GM19023 (cell line): ENCODE results near the gene ZDHHC24.

ENCODE experiments used
- ATAC-seq: cut with Tn5 transposase; IDR thresholded peaks from one replicate; pipeline ENCODE4 v1.9.1; 2021; ENCODE audit warnings: mild to moderate bottlenecking, moderate library complexity; ENCODE audit not compliant: unreplicated experiment

The ZDHHC24 gene

GRCh38 chr11:66505276-66505816 is 40.5 kb downstream of the ZDHHC24 start:
- ATAC-seq: no peak

- no peak for ATAC-seq
These were observed 47.3 kb downstream of the ZDHHC24 start for GRCh38 chr11:66498506-66498905.

GRCh38 chr11:66497206-66497605 is 48.6 kb downstream of the ZDHHC24 start:
- no peak for ATAC-seq

- no peak for ATAC-seq
These were observed 50.4 kb downstream of the ZDHHC24 start for GRCh38 chr11:66495401-66495854.

- no peak for ATAC-seq
These were observed 50.9 kb downstream of the ZDHHC24 start for GRCh38 chr11:66494935-66495334.

- no peak for ATAC-seq
These were observed 51.4 kb downstream of the ZDHHC24 start for GRCh38 chr11:66494458-66494857.

- ATAC-seq: no peak
These were observed 52.7 kb downstream of the ZDHHC24 start for GRCh38 chr11:66493130-66493529.

- no peak for ATAC-seq
These were observed 53.5 kb downstream of the ZDHHC24 start for GRCh38 chr11:66492161-66492865.

GRCh38 chr11:66491315-66491935 is 54.4 kb downstream of the ZDHHC24 start:
- ATAC-seq: no peak

GRCh38 chr11:66489636-66490035 is 56.2 kb downstream of the ZDHHC24 start:
- no peak for ATAC-seq

- ATAC-seq: no peak
These were observed 56.9 kb downstream of the ZDHHC24 start for GRCh38 chr11:66488957-66489356.

GRCh38 chr11:66484806-66485380 is 61.0 kb downstream of the ZDHHC24 start:
- no peak for ATAC-seq

- peak; percentile 92 for ATAC-seq
These were observed 65.5 kb downstream of the ZDHHC24 start, which contains the start of gene DPP3 for GRCh38 chr11:66480117-66480938. Gene DPP3, plus strand, starts transcription at chr11:66480434. Its CDS starts 1,767 bp downstream, at chr11:66482201.

GRCh38 chr11:66479394-66480116 is 66.3 kb downstream of the ZDHHC24 start:
- ATAC-seq: peak; percentile 18

- no peak for ATAC-seq
These were observed 67.0 kb downstream of the ZDHHC24 start for GRCh38 chr11:66478729-66479393.

GRCh38 chr11:66477263-66478201 is 68.3 kb downstream of the ZDHHC24 start:
- no peak for ATAC-seq

GRCh38 chr11:66476841-66477251 is 69.0 kb downstream of the ZDHHC24 start:
- ATAC-seq: no peak

- ATAC-seq: no peak
These were observed 69.5 kb downstream of the ZDHHC24 start for GRCh38 chr11:66476173-66476840.
